T-helper 2 cell treated with Interferon-gamma antibody and Interleukin-4, amounts not matched to agents 100 ng/mL and 5 ng/mL, for 36 hours (primary cell): Measurements from ENCODE around the gene CLIP4. TPM values are rescaled to one million over a fixed set of nuclear protein-coding genes. Genes with fewer than 3 reads are reported as not detected.

Experiments
- intact Hi-C: fragments of 100-400 bp; cut with micrococcal nuclease; formaldehyde crosslinking; loops from one replicate; pipeline ENCODE4 v1.15.1; 2023
- total RNA-seq: library from RNA; stranded (reverse); gene quantifications from 2 replicates; pipeline ENCODE4 v1.2.3, GENCODE V29; 2022

Gene CLIP4
- total RNA-seq, 1 donor from 2014 or later, result 28.2 TPM

- intact Hi-C loops, result no loop called here
Observed at GRCh38 chr2:29186817-29187216, 71.6 kb downstream of the CLIP4 start.

GRCh38 chr2:29187926-29188325 lies 72.7 kb downstream of the CLIP4 start:
- intact Hi-C loops, result no loop called here

- intact Hi-C loops, result no loop called here
Observed at GRCh38 chr2:29189052-29189451, 73.8 kb downstream of the CLIP4 start.

- intact Hi-C loops, result loop anchor here (10.0 kb wide), 1 partner anchor 137 kb away; no protein-coding TSS in a partner anchor
Observed at GRCh38 chr2:29191817-29192216, 76.6 kb downstream of the CLIP4 start.

- intact Hi-C loops, result loop anchor here (10.0 kb wide), 1 partner anchor 138 kb away; no protein-coding TSS in a partner anchor
Observed at GRCh38 chr2:29192526-29192925, 77.3 kb downstream of the CLIP4 start.

- intact Hi-C loops, result loop anchor here (10.0 kb wide), 1 partner anchor 138 kb away; no protein-coding TSS in a partner anchor
Observed at GRCh38 chr2:29193111-29193510, 77.9 kb downstream of the CLIP4 start.

GRCh38 chr2:29193681-29194080 lies 78.5 kb downstream of the CLIP4 start:
- intact Hi-C loops, result loop anchor here (10.0 kb wide), 1 partner anchor 139 kb away; no protein-coding TSS in a partner anchor

- intact Hi-C loops, result loop anchor here (5.0 to 10.0 kb wide), 2 partner anchors 78 to 141 kb away; partner anchors contain the start of gene CLIP4
Observed at GRCh38 chr2:29195796-29196195, 80.6 kb downstream of the CLIP4 start.

GRCh38 chr2:29196792-29197788 lies 81.9 kb downstream of the CLIP4 start:
- intact Hi-C loops, result loop anchor here (1.0 to 10.0 kb wide), 4 partner anchors 80 to 376 kb away; partner anchors contain the start of gene CLIP4

GRCh38 chr2:29201979-29202378 lies 86.8 kb downstream of the CLIP4 start:
- intact Hi-C loops, result no loop called here

GRCh38 chr2:29202819-29203495 lies 87.7 kb downstream of the CLIP4 start:
- intact Hi-C loops, result no loop called here

- intact Hi-C loops, result no loop called here
Observed at GRCh38 chr2:29206941-29207340, 91.7 kb downstream of the CLIP4 start.

- intact Hi-C loops, result no loop called here
Observed at GRCh38 chr2:29207352-29208148, 92.3 kb downstream of the CLIP4 start.

GRCh38 chr2:29209551-29209950 lies 94.3 kb downstream of the CLIP4 start:
- intact Hi-C loops, result no loop called here

- intact Hi-C loops, result no loop called here
Observed at GRCh38 chr2:29212009-29212408, 96.8 kb downstream of the CLIP4 start.

GRCh38 chr2:29213888-29214291 lies 98.7 kb downstream of the CLIP4 start:
- intact Hi-C loops, result no loop called here

- intact Hi-C loops, result no loop called here
Observed at GRCh38 chr2:29215073-29215472, 99.9 kb downstream of the CLIP4 start.

- intact Hi-C loops, result no loop called here
Observed at GRCh38 chr2:29215739-29216608, 100.8 kb downstream of the CLIP4 start.

GRCh38 chr2:29216609-29216909 lies 101.3 kb downstream of the CLIP4 start:
- intact Hi-C loops, result no loop called here

GRCh38 chr2:29218071-29218470 lies 102.9 kb downstream of the CLIP4 start:
- intact Hi-C loops, result no loop called here
